GM21529 (cell line): Measurements from ENCODE around the gene CDH13.

ENCODE experiments used
- ATAC-seq: cut with Tn5 transposase; IDR thresholded peaks from one replicate; pipeline ENCODE4 v1.9.1; 2021; ENCODE audit not compliant: unreplicated experiment

The CDH13 gene

GRCh38 chr16:82735673-82736091, 108.9 kb downstream of the CDH13 start:
- ATAC-seq, result no peak

- ATAC-seq, result no peak
Measured at GRCh38 chr16:82736224-82736623, 109.5 kb downstream of the CDH13 start.

- no peak for ATAC-seq
Measured at GRCh38 chr16:82738699-82739098, 111.9 kb downstream of the CDH13 start.

GRCh38 chr16:82741073-82741615, 114.4 kb downstream of the CDH13 start:
- ATAC-seq, result no peak

DNA sequence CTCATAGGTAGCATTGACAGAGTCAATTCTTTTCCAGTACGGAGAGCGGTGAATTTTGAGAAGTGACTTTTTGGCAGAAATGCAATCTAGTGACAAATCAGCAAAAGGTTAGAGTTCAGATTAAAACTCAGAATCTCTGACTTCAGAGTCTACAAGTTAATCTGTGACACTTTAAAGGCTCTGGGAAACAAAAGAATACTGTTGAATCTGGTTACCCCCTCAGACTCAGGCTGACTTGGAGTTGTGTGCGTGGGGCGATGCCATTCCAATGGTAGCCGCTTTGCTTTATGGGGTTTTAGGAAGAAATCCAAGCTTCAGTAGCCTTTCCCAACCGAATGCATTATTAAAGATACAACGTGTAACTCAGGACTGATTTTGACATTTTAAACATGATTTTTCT, 118.2 kb downstream of the CDH13 start:
- ATAC-seq, result no peak

- no peak for ATAC-seq
Measured at GRCh38 chr16:82748026-82748425, 121.3 kb downstream of the CDH13 start.

- no peak for ATAC-seq
Measured at GRCh38 chr16:82750068-82750467, 123.3 kb downstream of the CDH13 start.

DNA sequence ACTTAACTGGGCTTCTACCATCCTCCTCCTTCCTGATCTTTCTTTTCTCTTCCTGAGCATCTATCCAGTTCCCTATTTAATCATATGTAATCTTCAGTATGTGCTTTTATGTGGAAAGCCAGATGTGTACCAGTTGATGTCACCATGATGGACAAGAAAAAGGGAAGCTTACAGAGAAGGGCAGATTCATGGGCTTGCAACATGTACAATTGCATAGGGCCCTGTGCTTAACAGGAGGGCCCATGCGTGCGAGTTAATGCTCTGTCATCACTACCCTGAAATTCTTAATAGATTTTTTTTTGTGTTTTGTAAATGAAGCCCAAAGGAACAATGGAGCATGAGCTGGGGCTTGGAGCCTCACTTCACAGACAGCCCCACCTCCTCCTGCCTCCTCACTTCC, 124.3 kb downstream of the CDH13 start:
- ATAC-seq, result no peak

- no peak for ATAC-seq
Measured at GRCh38 chr16:82752172-82752571, 125.4 kb downstream of the CDH13 start.

GRCh38 chr16:82753821-82754220, 127.1 kb downstream of the CDH13 start:
- ATAC-seq, result no peak

DNA sequence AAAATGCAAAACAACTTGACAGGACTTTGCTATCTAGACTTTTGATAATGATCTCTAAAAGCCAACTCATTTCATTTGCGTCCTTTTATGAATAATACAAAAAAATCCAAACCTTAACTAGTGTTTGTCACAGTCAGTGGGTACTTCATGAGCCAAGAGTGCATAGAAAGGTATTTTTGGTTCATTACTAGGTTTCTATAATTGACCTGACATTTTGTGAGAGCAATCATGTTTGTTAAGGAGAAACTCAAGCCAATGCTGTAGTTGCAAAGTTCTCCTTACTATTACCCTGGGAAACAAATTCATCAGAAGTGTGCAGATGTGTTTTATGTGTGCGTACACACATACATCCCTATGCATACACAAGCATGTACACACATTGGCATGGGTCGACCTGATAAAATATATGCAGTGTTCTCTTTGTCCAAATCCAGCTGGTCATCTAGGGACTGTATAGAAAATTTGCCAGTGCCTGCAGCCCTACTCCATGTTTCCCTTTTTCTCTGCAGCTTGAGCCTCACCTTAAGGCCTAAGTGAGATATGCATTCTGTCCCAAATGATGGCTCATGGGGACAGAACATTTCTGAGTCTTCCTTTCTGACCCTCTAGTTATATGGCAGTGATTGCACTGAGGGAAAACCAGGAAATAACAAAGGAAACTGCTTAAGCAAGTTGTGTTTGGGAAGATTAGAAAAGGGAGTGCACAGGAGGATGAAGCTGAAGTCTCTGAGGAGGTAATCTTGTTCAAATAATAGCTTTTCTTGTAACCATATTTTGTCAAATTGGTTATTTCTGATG, 128.1 kb downstream of the CDH13 start:
- ATAC-seq, result no peak

DNA sequence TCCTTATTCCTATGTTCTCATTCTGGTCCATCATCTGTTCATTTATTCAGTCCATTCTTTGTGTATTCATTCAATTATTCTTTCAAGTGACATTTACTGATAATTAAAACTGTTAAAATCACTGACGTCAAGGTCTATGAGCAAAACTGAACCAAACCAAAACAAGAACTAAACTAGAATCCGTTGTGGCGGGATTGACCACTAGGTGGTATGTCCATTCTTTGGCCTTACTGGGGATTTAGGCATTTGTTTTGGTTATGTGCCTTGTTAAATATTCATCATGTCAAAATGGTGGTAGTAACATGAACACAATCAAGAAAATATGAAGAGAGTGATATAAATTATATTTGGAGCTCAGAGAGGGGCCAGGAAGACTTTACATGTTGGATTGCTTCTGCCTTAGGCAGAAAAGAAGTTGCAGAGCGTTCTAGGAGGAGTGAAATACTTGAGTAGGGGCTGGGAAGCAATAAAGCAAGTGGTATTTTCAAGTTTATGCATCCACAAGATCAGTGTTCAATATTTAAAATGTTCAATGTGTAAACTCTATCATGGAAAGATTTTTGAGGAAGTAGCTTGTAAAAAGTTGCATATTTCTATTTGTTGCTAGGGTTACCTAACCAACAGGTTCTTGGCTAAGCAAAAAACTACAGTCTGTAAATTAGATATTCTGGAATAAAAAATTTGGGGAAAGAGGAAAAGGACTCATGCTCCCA, 129.0 kb downstream of the CDH13 start:
- no peak for ATAC-seq

DNA sequence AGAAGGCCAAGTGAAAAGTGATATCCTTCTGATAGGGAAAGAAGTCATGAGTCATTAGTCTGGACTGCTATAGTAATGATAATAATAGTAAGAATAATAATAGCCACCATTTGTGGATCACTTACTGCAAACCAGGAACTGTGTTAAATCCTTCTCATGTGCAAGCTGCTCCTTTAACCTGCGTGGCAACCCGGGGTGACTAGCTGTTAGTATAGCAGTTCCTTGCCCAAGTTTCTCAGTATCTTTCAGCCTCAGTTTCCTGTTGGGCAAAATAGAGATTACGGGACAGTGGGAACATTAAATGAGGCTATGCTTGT, 129.5 kb downstream of the CDH13 start:
- ATAC-seq, result no peak

DNA sequence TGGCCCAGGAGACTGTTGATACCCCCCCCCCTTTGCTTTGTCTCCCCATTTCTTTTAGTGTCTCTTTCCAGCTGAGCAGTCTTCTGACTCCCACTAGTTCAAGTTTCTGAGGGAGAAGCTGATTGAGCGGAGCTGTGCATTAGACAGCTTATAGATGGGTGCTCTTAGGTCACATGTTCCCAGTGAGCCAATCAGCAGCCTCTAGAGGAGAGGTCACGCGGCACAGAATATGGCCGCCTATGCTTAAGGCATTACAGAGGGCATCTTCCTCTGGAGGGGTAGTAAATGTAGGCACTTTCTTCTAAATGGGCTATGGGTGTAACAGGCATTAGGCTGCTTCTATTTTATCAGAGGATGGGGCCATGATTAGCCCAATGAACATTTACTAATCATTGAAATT, 131.6 kb downstream of the CDH13 start:
- ATAC-seq, result no peak

GRCh38 chr16:82758904-82759303, 132.1 kb downstream of the CDH13 start:
- ATAC-seq, result no peak

GRCh38 chr16:82761236-82761635, 134.5 kb downstream of the CDH13 start:
- no peak for ATAC-seq

- ATAC-seq, result no peak
Measured at GRCh38 chr16:82761858-82762257, 135.1 kb downstream of the CDH13 start.

GRCh38 chr16:82763371-82763770, 136.6 kb downstream of the CDH13 start:
- ATAC-seq, result no peak

DNA sequence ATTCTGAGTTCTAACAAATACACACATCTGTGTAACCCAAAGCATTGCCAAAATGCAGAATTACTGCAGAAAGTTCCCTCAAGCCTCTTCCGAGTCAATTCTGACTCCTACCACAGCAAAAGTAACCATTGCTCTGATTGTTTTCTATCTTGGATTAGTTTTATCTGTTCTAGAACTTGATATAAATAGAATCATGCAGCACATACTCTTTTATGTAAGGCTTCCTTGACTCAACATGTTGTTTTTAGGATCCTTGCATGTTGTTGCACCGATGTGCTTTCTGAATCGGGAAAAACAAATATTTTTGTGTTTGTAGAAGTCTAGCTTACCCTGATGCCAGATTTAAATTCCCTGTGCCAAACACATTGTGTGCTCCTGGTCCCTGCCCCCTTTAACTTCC, 140.4 kb downstream of the CDH13 start:
- ATAC-seq, result no peak

DNA sequence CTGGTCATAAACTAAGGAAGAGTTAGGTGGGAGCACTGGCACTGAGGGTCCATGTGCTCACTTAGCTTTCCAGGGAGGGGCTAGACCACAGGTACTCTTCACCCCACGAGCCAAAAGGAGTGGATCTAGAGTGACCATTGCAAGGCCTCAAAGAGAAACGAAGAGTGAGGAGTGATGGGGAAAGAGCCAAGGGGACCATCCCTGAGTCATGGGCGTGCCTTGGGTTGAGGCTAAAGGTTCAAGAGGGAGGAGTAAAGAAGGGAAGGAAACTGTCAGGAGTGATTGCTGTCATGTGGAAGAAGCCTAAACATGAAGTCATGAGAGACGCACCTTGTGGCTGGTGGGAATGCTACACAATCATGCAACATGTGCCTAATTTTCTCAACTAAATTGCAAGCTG, 141.0 kb downstream of the CDH13 start:
- no peak for ATAC-seq

DNA sequence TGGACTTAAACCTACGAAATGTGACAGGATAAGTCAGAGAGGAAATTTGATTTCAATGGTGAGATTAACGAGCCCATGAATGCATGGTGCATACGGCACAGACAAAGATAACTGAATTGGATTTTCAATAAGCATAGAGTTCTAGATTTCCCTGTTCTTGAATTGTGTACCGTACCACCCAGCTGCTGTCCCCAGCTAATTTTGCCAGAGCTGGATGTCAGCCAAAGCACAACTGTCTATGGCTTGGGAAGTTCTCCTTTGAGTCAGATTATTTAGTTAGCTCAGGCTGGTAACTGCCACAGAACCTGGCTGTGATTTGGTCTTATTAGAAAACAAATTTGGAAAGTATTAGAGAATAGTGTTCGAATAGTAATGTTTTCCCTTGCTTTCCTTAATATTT, 143.1 kb downstream of the CDH13 start:
- ATAC-seq, result no peak

DNA sequence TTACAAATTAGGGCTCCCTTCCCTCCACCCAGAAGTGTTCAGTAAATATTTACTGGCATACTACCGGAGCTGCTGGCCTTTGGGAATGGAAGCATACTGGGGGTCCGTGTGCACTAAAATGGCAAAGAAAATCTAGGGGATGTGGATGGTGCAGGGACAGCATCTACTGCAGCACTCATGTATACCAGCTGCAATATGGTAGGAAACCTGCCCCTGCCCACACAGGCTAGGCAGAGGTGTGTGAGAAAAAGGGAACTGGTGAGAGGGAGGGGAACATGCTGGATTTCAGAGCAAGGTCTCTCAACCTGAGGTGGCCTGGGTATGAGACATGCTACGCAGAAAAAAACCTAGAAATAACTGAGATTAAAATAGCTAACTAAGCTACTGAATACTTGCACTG, 145.4 kb downstream of the CDH13 start:
- ATAC-seq, result no peak
